BLaER1 (cell line): ENCODE measurements around the gene IGF2BP1.
"Not testable (repeated sequence)": the region's sequence is repeated elsewhere in the genome, so short reads cannot be mapped to it uniquely, and the experiment has no call there.

Experiments
- H3K27ac ChIP-seq: shearing (Covaris generic); formaldehyde crosslinking; 2 replicates; pipeline ENCODE4 v1.8.1; 2022
- H3K27me3 ChIP-seq: shearing (Covaris generic); formaldehyde crosslinking; 2 replicates; pipeline ENCODE4 v1.8.1; 2022
- H3K36me3 ChIP-seq: shearing (Covaris generic); formaldehyde crosslinking; 2 replicates; pipeline ENCODE4 v1.8.1; 2022
- H3K4me1 ChIP-seq: shearing (Covaris generic); formaldehyde crosslinking; 2 replicates; pipeline ENCODE4 v1.8.1; 2022
- H3K4me2 ChIP-seq: shearing (Covaris generic); formaldehyde crosslinking; 2 replicates; pipeline ENCODE4 v1.8.1; 2022
- H3K4me3 ChIP-seq: shearing (Covaris generic); formaldehyde crosslinking; 2 replicates; pipeline ENCODE4 v1.8.1; 2022
- H3K9ac ChIP-seq: shearing (Covaris generic); formaldehyde crosslinking; 2 replicates; pipeline ENCODE4 v1.8.1; 2022
- H3K9me3 ChIP-seq: shearing (Covaris generic); formaldehyde crosslinking; 2 replicates; pipeline ENCODE4 v1.8.1; 2022
- H4K20me1 ChIP-seq: shearing (Covaris generic); formaldehyde crosslinking; 2 replicates; pipeline ENCODE4 v1.8.1; 2022
- Cebpa-rat ChIP-seq: shearing (Covaris generic); IDR thresholded peaks from 2 replicates; pipeline ENCODE4 v1.8.1; 2022

Gene IGF2BP1

GRCh38 chr17:49086649-49087048 is 89.5 kb downstream of the IGF2BP1 start:
- Histone ChIP-seq H3K9me3 (no peaks in the 10 kb centered on the region), H3K4me3 (no peak overlapping the region), H4K20me1 (no peaks in the 10 kb centered on the region), H3K36me3 (no peaks in the 10 kb centered on the region), H3K4me2 (no peak overlapping the region), H3K27me3 (no peaks in the 10 kb centered on the region), H3K27ac (no peak overlapping the region), H3K4me1 (peaks cover 8% of the 10 kb centered on the region), H3K9ac (no peak overlapping the region)
- TF ChIP-seq Cebpa-rat: no peak

GRCh38 chr17:49089094-49089493 is 91.9 kb downstream of the IGF2BP1 start:
- Histone ChIP-seq H3K4me1 (peaks cover 8% of the 10 kb centered on the region), H3K27me3 (no peaks in the 10 kb centered on the region), H3K4me2 (no peak overlapping the region), H3K9ac (no peak overlapping the region), H3K9me3 (no peaks in the 10 kb centered on the region), H3K27ac (no peak overlapping the region), H3K36me3 (no peaks in the 10 kb centered on the region), H4K20me1 (no peaks in the 10 kb centered on the region), H3K4me3 (no peak overlapping the region)
- TF ChIP-seq Cebpa-rat: no peak

- Histone ChIP-seq H3K4me3 (no peak overlapping the region), H3K4me2 (no peak overlapping the region), H3K27me3 (no peaks in the 10 kb centered on the region), H3K4me1 (no peaks in the 10 kb centered on the region), H3K9ac (no peak overlapping the region), H3K9me3 (no peaks in the 10 kb centered on the region), H4K20me1 (no peaks in the 10 kb centered on the region), H3K27ac (no peak overlapping the region), H3K36me3 (no peaks in the 10 kb centered on the region)
- TF ChIP-seq Cebpa-rat: no peak
Measured at GRCh38 chr17:49090878-49091594, 93.9 kb downstream of the IGF2BP1 start.

GRCh38 chr17:49093131-49093530 is 95.9 kb downstream of the IGF2BP1 start:
- Histone ChIP-seq H4K20me1 (no peaks in the 10 kb centered on the region), H3K4me3 (no peak overlapping the region), H3K4me2 (no peak overlapping the region), H3K4me1 (no peaks in the 10 kb centered on the region), H3K27ac (no peak overlapping the region), H3K36me3 (no peaks in the 10 kb centered on the region), H3K9me3 (no peaks in the 10 kb centered on the region), H3K9ac (no peak overlapping the region), H3K27me3 (no peaks in the 10 kb centered on the region)
- no peak for TF ChIP-seq Cebpa-rat

- H3K4me3 ChIP-seq: no peak overlapping the region
- H3K9me3 ChIP-seq: no peaks in the 10 kb centered on the region
- no peak overlapping the region for H3K9ac ChIP-seq
- no peaks in the 10 kb centered on the region for H3K4me1 ChIP-seq
- H3K36me3 ChIP-seq: no peaks in the 10 kb centered on the region
- H3K27ac ChIP-seq: no peak overlapping the region
- no peaks in the 10 kb centered on the region for H4K20me1 ChIP-seq
- no peak for TF ChIP-seq Cebpa-rat
- no peak overlapping the region for H3K4me2 ChIP-seq
- H3K27me3 ChIP-seq: no peaks in the 10 kb centered on the region
Measured at GRCh38 chr17:49100601-49101000, 103.4 kb downstream of the IGF2BP1 start.

GRCh38 chr17:49101054-49101534 is 103.9 kb downstream of the IGF2BP1 start:
- Histone ChIP-seq H3K4me1 (no peaks in the 10 kb centered on the region), H3K27ac (no peak overlapping the region), H3K36me3 (no peaks in the 10 kb centered on the region), H3K4me2 (no peak overlapping the region), H3K4me3 (no peak overlapping the region), H4K20me1 (no peaks in the 10 kb centered on the region), H3K9ac (no peak overlapping the region), H3K9me3 (no peaks in the 10 kb centered on the region), H3K27me3 (no peaks in the 10 kb centered on the region)
- TF ChIP-seq Cebpa-rat: no peak

GRCh38 chr17:49103360-49103759 is 106.2 kb downstream of the IGF2BP1 start:
- not testable (repeated sequence) for H3K27me3 ChIP-seq, H3K9me3 ChIP-seq, H3K36me3 ChIP-seq, H3K27ac ChIP-seq, H3K4me3 ChIP-seq, H3K9ac ChIP-seq, H3K4me1 ChIP-seq, H3K4me2 ChIP-seq, H4K20me1 ChIP-seq

- Histone ChIP-seq H3K4me3 (no peak overlapping the region), H3K4me1 (no peaks in the 10 kb centered on the region), H4K20me1 (no peaks in the 10 kb centered on the region), H3K9ac (no peak overlapping the region), H3K4me2 (no peak overlapping the region), H3K27me3 (no peaks in the 10 kb centered on the region), H3K9me3 (no peaks in the 10 kb centered on the region), H3K36me3 (no peaks in the 10 kb centered on the region), H3K27ac (no peak overlapping the region)
- TF ChIP-seq Cebpa-rat: no peak
Measured at GRCh38 chr17:49104511-49105074, 107.4 kb downstream of the IGF2BP1 start.
